ENCODE results near the gene CLCN4.

CLCN4 gene

GRCh38 chrX:10130354-10130753 lies 26.4 kb upstream of the CLCN4 start:
- no peak for DNase-seq (ENCODE audit: low spot score)

GRCh38 chrX:10133980-10134676 lies 22.6 kb upstream of the CLCN4 start:
- no peak for DNase-seq (ENCODE audit: low spot score)

- DNase-seq (ENCODE audit: low spot score), result no peak
Measured at GRCh38 chrX:10134921-10135320, 21.9 kb upstream of the CLCN4 start.

- no peak for DNase-seq (ENCODE audit: low spot score)
Measured at GRCh38 chrX:10135561-10136399, 21.0 kb upstream of the CLCN4 start.

GRCh38 chrX:10138726-10139125 lies 18.0 kb upstream of the CLCN4 start:
- no peak for DNase-seq (ENCODE audit: low spot score)

- DNase-seq (ENCODE audit: low spot score), result no peak
Measured at GRCh38 chrX:10140264-10140663, 16.5 kb upstream of the CLCN4 start.

GRCh38 chrX:10142041-10142599 lies 14.7 kb upstream of the CLCN4 start:
- DNase-seq (ENCODE audit: low spot score), result no peak

GRCh38 chrX:10143071-10143983 lies 13.4 kb upstream of the CLCN4 start:
- DNase-seq (ENCODE audit: low spot score), result no peak

GRCh38 chrX:10146346-10146745 lies 10.4 kb upstream of the CLCN4 start:
- no peak for DNase-seq (ENCODE audit: low spot score)

- DNase-seq (ENCODE audit: low spot score), result no peak
Measured at GRCh38 chrX:10152086-10152485, 4.7 kb upstream of the CLCN4 start.

GRCh38 chrX:10155137-10155536 lies 1.6 kb upstream of the CLCN4 start:
- no peak for DNase-seq (ENCODE audit: low spot score)

GRCh38 chrX:10157032-10157341 lies 212 bp downstream of the CLCN4 start:
- DNase-seq (ENCODE audit: low spot score), result no peak

- DNase-seq (ENCODE audit: low spot score), result no peak
Measured at GRCh38 chrX:10157543-10157942, 768 bp downstream of the CLCN4 start.

- no peak for DNase-seq (ENCODE audit: low spot score)
Measured at GRCh38 chrX:10158279-10159144, 1.7 kb downstream of the CLCN4 start.

- DNase-seq (ENCODE audit: low spot score), result no peak
Measured at GRCh38 chrX:10159145-10159468, 2.3 kb downstream of the CLCN4 start.

GRCh38 chrX:10160211-10160610 lies 3.4 kb downstream of the CLCN4 start:
- DNase-seq (ENCODE audit: low spot score), result no peak

GRCh38 chrX:10163031-10163430 lies 6.3 kb downstream of the CLCN4 start:
- no peak for DNase-seq (ENCODE audit: low spot score)

GRCh38 chrX:10164879-10165278 lies 8.1 kb downstream of the CLCN4 start:
- DNase-seq (ENCODE audit: low spot score), result no peak

GRCh38 chrX:10165580-10166247 lies 8.9 kb downstream of the CLCN4 start:
- no peak for DNase-seq (ENCODE audit: low spot score)

GRCh38 chrX:10166248-10166716 lies 9.5 kb downstream of the CLCN4 start:
- DNase-seq (ENCODE audit: low spot score), result no peak

GRCh38 chrX:10166731-10167151 lies 10.0 kb downstream of the CLCN4 start:
- no peak for DNase-seq (ENCODE audit: low spot score)

All from activated CD4-positive, alpha-beta T cell treated with anti-CD3 and anti-CD28 coated beads, Interleukin-2, Interleukin-4, amounts not matched to agents 100 ng/mL and 50 ng/mL, durations not matched to agents 16 hours and 8 hours (primary cell).